HPDE6-E6E7 (cell line): ENCODE data around the gene IGF2BP1.

Experiments
- DNase-seq: peaks from one replicate; pipeline ENCODE4 v3.0.0; 2011; ENCODE audit warnings: missing footprints; ENCODE audit errors: extremely low spot score

Gene IGF2BP1

GRCh38 chr17:48997103-48997826, at the start of gene IGF2BP1:
IGF2BP1 (plus strand) TSS chr17:48997385; CDS start chr17:48997746, 361 bp downstream.
- DNase-seq: no peak

DNA sequence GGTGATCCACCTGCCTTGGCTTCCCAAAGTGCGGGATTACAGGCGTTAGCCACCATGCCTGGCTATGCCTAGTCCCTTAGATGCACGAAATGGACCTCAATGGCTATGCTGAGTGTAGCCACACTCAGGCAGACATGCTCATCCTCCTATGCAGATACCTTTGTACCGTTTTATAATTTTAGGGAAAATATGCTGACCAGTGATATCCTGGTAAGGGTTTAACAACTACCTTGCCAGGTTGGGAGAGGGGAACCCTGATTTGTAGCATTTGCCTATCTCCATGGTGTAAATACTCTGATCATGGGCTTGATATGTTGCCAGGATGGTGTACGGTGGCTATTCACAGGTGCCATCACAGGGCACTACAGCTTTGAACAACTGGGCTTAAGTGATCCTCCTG, 45.6 kb upstream of the IGF2BP1 start:
- DNase-seq: no peak

DNA sequence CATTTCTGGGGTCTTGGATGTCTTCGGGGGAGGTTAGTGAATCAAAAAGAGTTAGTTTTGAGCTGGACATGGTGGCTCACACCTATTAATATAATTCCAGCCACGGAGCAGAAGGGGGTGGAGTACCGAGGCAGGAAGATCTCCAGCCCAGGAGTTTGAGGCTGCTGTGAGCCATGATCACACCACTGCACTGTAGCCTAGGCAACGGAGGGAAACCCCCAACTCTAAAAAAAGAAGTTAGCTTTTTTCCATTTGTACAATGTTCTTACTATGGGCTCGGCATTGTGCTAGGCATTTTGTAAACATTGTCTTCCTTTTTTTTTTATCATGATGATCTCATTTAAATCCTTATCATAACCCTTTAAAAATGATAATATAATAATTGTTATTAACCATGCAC, 44.3 kb upstream of the IGF2BP1 start:
- DNase-seq: no peak

- no peak for DNase-seq
These were observed 42.9 kb upstream of the IGF2BP1 start for GRCh38 chr17:48954300-48954755.

GRCh38 chr17:48960834-48961515, 36.2 kb upstream of the IGF2BP1 start:
- DNase-seq: no peak

GRCh38 chr17:48961516-48962233, 35.5 kb upstream of the IGF2BP1 start:
- peak; percentile 63 for DNase-seq

DNA sequence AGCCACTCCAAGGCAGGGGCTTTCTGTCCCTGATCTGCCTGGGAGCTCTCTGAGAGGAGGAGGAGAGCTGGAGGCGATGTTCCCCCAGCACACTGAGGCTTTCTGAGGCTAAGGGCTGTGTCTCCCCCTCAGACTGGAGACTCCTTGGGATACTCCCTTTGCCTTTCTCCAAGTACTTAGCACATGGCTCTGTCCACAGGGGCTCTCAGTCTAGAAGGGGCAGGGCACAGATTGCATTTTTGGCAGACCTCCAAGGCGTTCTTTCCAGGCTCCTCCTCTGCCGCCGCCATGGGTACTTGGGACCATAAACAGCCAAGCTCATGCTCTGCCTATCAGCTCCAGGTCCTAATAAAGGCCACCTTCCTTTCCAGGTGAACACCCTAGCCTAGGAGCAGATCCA, 27.0 kb upstream of the IGF2BP1 start:
- DNase-seq: no peak

DNA sequence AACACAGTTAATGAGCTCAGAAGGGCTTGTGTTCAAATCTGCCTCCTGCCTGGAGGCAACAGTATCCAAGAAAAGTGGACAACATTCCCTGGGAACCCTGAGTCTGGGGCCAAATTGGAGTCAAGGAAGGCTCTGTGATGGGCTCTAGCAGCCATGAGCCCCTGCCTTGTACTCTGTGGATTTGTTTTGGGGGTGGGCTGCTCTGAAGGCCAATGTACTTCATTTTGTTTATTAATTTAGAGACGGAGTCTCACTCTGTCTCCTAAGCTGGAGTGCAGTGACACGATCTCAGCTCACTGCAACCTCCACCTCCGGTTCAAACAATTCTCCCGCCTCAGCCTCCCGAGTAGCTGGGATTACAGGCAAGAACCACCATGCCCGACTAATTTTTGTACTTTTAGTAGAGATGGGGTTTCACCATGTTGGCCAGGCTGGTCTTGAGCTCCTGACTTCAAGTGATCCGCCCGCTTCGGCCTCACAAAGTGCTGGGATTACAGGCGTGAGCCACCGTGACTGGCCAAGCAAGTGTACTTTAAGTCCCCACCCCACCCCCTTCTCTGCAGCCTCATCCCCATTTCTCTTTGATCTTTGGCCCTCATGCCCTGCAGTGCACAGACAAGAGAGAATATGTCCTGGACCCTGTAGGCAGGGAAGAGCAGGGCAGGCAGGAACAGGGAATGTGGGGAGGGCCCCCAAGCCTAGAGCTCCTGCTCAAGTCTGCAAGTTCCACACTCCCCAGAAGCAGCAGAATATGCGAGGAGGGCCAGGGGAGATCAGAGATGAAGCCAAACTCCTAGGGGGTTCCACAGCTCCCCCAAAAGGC, 26.1 kb upstream of the IGF2BP1 start:
- DNase-seq: no peak

GRCh38 chr17:48972749-48973097, 24.5 kb upstream of the IGF2BP1 start:
- no peak for DNase-seq

GRCh38 chr17:48973806-48974205, 23.4 kb upstream of the IGF2BP1 start:
- DNase-seq: no peak

DNA sequence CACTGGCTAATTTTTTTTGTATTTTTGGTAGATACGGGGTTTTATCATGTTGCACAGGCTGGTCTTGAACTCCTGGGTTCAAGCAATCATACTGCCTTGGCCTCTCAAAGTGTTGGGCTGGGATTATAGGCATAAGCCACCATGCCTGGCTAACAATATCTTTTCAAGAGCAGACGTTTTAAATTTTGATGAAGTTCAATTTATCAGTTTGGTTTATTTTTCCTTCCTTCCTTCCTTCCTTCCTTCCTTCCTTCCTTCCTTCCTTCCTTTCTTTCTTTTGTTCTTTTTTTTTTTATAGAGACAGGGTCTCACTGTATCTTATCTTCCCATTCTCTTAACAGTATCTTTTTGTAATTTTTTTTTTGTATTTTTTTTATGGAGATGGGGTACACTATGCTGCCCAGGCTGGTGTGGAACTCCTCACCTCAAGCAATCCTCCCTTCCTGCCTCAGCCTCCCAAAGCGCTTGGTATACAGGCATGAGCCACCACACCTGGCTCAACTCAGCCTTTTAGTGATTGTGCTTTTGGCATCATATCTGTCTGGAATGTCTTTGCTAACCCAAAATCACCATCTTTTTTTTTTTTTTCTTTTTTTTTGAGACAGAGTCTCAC, 15.2 kb upstream of the IGF2BP1 start:
- no peak for DNase-seq

GRCh38 chr17:48985436-48986245, 11.5 kb upstream of the IGF2BP1 start:
- no peak for DNase-seq

DNA sequence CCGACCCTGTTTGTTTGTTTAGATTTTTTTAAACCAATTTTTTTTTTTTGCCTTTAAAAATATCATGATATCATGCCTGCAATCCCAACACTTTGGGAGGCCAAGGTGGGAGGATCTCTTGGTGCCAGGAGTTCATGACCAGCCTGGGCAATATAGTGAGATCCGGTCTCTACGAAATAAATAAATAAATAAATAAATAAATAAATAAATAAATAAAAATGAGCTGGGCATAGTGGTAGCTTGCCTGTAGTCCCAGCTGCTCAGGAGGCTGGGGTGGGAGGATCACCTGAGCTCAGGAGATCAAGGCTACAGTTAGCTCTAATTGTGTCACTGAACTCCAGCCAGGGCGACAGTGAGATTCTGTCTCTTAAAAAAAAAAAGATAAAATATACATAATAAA, 8.1 kb upstream of the IGF2BP1 start:
- no peak for DNase-seq

DNA sequence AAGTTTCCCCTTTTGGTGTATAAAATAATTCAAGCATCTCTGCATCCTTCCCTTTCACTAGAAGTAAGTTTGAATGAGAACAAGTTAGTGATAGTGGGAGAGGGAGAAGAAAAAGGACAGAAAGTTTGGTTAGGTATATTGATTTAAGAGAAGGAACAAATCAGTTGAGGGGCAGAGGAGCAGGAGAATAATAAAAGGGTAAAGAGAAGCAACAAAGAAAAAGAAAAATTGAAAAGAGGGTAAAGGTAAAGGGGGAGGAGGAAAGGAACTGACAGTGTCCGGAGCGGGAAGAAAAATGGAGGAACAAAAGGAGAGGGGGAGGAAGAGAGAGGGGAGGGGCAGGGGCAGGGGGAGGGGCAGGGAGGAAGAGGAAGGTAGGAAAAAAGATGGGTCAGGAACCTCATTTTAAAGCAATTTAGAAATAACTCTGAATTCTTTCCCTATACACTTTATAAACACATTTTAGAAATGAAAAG, 6.3 kb upstream of the IGF2BP1 start:
- no peak for DNase-seq

DNA sequence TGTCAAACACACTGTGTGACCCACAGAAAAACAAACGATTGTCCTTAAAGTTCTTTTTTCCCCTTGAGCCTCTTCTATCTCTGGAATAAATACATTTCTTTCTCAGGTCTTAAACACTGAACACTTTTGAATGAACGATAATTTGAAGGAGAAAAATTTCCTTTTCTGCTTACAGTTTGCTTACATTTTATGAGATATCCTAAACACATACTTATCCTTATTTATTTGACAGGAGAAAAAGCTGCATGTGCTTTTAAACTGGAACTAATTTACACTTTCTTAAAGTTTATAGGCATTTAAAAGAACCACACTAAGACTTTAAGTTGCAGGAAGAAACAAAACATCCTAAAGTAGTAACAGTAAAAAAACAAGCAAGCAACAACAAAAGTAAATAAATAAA, 4.7 kb upstream of the IGF2BP1 start:
- no peak for DNase-seq

- no peak for DNase-seq
These were observed 3.9 kb upstream of the IGF2BP1 start for GRCh38 chr17:48993305-48993704.

DNA sequence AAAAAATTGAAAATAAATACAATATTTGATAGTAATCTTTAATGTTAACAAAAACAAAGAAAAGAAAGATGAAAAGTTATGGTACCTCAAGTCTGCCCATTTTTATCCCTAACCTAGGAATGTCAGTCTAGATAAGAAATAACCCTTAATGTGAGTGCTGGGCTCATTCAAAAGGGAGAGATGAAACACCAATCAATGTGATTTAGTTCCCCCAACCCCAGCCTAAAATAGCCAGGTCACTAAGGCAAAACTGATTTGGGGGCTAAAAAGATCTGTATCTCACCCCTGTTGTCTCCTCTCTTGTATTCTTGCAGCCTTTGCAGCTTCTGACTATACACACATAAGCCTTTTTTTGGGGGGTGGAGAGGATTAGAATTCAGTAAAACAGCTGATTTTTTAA, 3.2 kb upstream of the IGF2BP1 start:
- DNase-seq: no peak

DNA sequence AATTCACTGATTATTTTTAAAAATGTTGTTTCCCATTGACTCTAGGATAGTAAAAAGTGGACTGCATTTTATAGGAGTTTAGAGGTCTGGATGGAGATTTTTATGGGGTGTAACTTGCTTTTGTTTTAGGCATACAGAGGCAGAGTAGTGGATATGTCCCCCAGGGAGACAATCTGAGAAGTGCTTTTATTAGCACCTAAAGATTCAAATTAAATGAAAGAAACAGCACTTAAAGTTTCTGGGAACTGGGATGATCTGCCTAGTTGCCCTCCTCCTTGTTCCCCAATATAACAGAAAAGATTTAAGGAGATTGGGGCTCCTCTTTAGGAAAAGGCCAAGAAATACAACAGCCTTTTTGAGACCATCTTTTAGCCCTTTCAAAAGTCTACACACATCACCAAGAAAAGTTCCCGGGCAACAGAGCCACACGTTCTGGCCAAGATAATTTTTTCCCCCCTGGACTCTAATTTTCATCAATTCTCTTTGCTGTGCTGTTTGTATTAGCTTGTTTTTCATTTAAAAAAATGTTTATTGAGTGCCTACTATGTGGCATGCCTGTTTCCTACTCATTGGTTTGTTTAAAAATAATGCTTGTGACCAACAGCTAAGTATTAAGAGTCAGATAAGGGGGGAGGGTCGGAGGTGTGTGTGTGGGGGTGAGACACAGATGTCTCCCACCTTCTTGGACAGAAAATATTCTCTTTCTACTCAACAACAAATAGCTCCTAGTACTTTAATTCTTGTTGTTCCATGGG, 2.5 kb upstream of the IGF2BP1 start:
- no peak for DNase-seq

- DNase-seq: no peak
These were observed 1.7 kb upstream of the IGF2BP1 start for GRCh38 chr17:48995304-48995973.
